ENCODE measurements around the gene TWNK.

DNA sequence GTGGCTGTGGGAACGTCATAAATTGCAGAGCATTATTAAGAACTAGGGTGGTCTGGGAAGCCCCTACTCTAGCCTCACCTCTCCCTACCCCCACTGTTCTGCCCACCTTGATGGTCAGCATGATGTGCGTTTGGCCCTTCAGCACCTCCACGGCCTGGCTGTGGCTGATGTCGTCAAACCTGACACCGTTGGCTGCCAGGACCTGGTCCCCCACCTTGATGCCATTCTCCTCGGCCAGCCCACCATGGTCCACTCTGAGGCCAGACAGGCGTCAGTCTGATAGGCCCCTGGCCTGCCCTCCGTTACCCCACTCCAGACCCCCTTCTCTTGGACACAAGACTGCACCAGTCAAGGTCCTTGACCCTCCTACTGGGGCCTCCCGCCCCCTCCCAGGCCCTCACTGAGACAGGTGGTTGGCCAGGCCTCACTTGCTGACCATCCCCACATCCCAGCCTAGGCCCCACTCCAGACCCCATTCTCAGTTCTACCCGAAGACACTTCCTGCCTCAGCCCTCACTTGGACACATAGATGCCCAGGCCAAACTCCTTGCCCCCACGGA is 34.4 kb downstream of the TWNK start:
- TF ChIP-seq, protein P1, sequence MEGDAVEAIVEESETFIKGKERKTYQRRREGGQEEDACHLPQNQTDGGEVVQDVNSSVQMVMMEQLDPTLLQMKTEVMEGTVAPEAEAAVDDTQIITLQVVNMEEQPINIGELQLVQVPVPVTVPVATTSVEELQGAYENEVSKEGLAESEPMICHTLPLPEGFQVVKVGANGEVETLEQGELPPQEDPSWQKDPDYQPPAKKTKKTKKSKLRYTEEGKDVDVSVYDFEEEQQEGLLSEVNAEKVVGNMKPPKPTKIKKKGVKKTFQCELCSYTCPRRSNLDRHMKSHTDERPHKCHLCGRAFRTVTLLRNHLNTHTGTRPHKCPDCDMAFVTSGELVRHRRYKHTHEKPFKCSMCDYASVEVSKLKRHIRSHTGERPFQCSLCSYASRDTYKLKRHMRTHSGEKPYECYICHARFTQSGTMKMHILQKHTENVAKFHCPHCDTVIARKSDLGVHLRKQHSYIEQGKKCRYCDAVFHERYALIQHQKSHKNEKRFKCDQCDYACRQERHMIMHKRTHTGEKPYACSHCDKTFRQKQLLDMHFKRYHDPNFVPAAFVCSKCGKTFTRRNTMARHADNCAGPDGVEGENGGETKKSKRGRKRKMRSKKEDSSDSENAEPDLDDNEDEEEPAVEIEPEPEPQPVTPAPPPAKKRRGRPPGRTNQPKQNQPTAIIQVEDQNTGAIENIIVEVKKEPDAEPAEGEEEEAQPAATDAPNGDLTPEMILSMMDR (conservative IDR thresholded peaks at IDR 0.05; ENCODE audit: low read depth in 2 of 2), result no peak
- TF ChIP-seq EZH2phosphoT487 (IDR thresholded peaks at IDR 0.05; ENCODE audit: unreplicated experiment), result no peak

All from GM23338 (cell line).